GM10847 (cell line): ENCODE measurements around the gene MAP3K4.

Experiments
- POLR2A ChIP-seq: IDR thresholded peaks from 2 replicates; pipeline ENCODE4 v1.6.1; 2011; ENCODE audit not compliant: insufficient read length; ENCODE audit errors: extremely low read depth

MAP3K4 gene

GRCh38 chr6:160990847-160991405 lies 643 bp upstream of the MAP3K4 start:
- TF ChIP-seq POLR2A = no peak

GRCh38 chr6:160992061-160992979 lies 751 bp downstream of the MAP3K4 start:
- peak; percentile 3 for TF ChIP-seq POLR2A

- TF ChIP-seq POLR2A = no peak
These were observed 1.4 kb downstream of the MAP3K4 start for GRCh38 chr6:160992980-160993314.

- TF ChIP-seq POLR2A = no peak
These were observed 3.7 kb downstream of the MAP3K4 start for GRCh38 chr6:160995271-160995670.

GRCh38 chr6:160996131-160996601 lies 4.6 kb downstream of the MAP3K4 start:
- no peak for TF ChIP-seq POLR2A

- no peak for TF ChIP-seq POLR2A
These were observed 6.6 kb downstream of the MAP3K4 start for GRCh38 chr6:160998217-160998616.

GRCh38 chr6:160998766-160999165 lies 7.2 kb downstream of the MAP3K4 start:
- TF ChIP-seq POLR2A = no peak

- no peak for TF ChIP-seq POLR2A
These were observed 7.9 kb downstream of the MAP3K4 start for GRCh38 chr6:160999516-160999915.

GRCh38 chr6:161000632-161001031 lies 9.1 kb downstream of the MAP3K4 start:
- TF ChIP-seq POLR2A = no peak

GRCh38 chr6:161001421-161001820 lies 9.9 kb downstream of the MAP3K4 start:
- TF ChIP-seq POLR2A = no peak

GRCh38 chr6:161003336-161003735 lies 11.8 kb downstream of the MAP3K4 start:
- TF ChIP-seq POLR2A = no peak

- TF ChIP-seq POLR2A = no peak
These were observed 16.7 kb downstream of the MAP3K4 start for GRCh38 chr6:161008245-161008644.

GRCh38 chr6:161009991-161010390 lies 18.4 kb downstream of the MAP3K4 start:
- TF ChIP-seq POLR2A = no peak

GRCh38 chr6:161010418-161010817 lies 18.8 kb downstream of the MAP3K4 start:
- TF ChIP-seq POLR2A = no peak

- TF ChIP-seq POLR2A = no peak
These were observed 20.2 kb downstream of the MAP3K4 start for GRCh38 chr6:161011492-161012480.
